GM12892 (cell line): ENCODE results near the gene KRTAP20-1.

Source experiments
- POLR2A ChIP-seq: IDR thresholded peaks from 2 replicates; pipeline ENCODE4 v1.6.1; 2011; ENCODE audit warnings: low read depth, low read length, control low read depth
- POLR2AphosphoS5 ChIP-seq: IDR thresholded peaks from 2 replicates; pipeline ENCODE4 v1.6.1; 2011; ENCODE audit warnings: low read depth, low read length, control low read depth
- TAF1 ChIP-seq: IDR thresholded peaks from 2 replicates; pipeline ENCODE4 v1.6.1; 2011; ENCODE audit warnings: low read depth, mild to moderate bottlenecking, control low read depth, low read length, borderline replicate concordance

GRCh38 chr21:30642564-30642963 lies 26.3 kb downstream of the KRTAP20-1 start, which contains the start of gene KRTAP20-3:
- TF ChIP-seq POLR2AphosphoS5: no peak
- TF ChIP-seq POLR2A: no peak
- no peak for TF ChIP-seq TAF1
